ENCODE measurements around the gene CENPW. TPM values are rescaled to one million over a fixed set of nuclear protein-coding genes. Genes with fewer than 3 reads are reported as not detected.

The CENPW gene
- total RNA-seq, 4 donors from 2014 or later, result 1.9 to 3.8 TPM; not detected in 2

- DNase-seq, result no peak
- TF ChIP-seq CTCF (IDR thresholded peaks at IDR 0.05), result no peak
- no peak for TF ChIP-seq POLR2A (IDR thresholded peaks at IDR 0.05)
- Histone ChIP-seq H3K9me3 (no peaks in the 10 kb centered on the region), H3K27me3 (no peaks in the 10 kb centered on the region), H3K4me1 (no peaks in the 10 kb centered on the region), H3K27ac (no peak overlapping the region), H3K36me3 (no peaks in the 10 kb centered on the region), H3K4me3 (replicated peaks in 1 of 3) (no peak overlapping the region)
- 85 to 89% methylated on average over 2 of the region's 2 CpGs for WGBS, 2 donors
- intact Hi-C loops (cut with DNase I), result no loop called here
Measured at GRCh38 chr6:126307849-126308248, 32.1 kb upstream of the CENPW start.

- Histone ChIP-seq H3K27ac (no peak overlapping the region), H3K9me3 (no peaks in the 10 kb centered on the region), H3K27me3 (no peaks in the 10 kb centered on the region), H3K4me1 (no peaks in the 10 kb centered on the region), H3K36me3 (no peaks in the 10 kb centered on the region), H3K4me3 (replicated peaks in 1 of 3) (no peak overlapping the region)
- 93 to 96% methylated on average over 3 of the region's 3 CpGs for WGBS, 2 donors
- intact Hi-C loops (cut with DNase I), result no loop called here
- no peak for DNase-seq
- no peak for TF ChIP-seq POLR2A (IDR thresholded peaks at IDR 0.05)
- TF ChIP-seq CTCF (IDR thresholded peaks at IDR 0.05), result no peak
Measured at GRCh38 chr6:126308362-126308761, 31.6 kb upstream of the CENPW start.

- no peaks in the 10 kb centered on the region for H3K27me3 ChIP-seq
- 95 to 96% methylated on average over 1 of the region's 1 CpG for WGBS, 2 donors
- intact Hi-C loops (cut with DNase I), result no loop called here
Measured at GRCh38 chr6:126312013-126312665, 27.8 kb upstream of the CENPW start.

GRCh38 chr6:126313941-126314340, 26.0 kb upstream of the CENPW start:
- TF ChIP-seq CTCF (IDR thresholded peaks at IDR 0.05), result no peak
- TF ChIP-seq POLR2A (IDR thresholded peaks at IDR 0.05), result no peak
- Histone ChIP-seq H3K4me3 (replicated peaks in 1 of 3) (no peak overlapping the region), H3K27me3 (no peaks in the 10 kb centered on the region), H3K4me1 (no peaks in the 10 kb centered on the region), H3K27ac (no peak overlapping the region), H3K9me3 (no peaks in the 10 kb centered on the region), H3K36me3 (no peaks in the 10 kb centered on the region)
- no peak for DNase-seq
- intact Hi-C loops (cut with DNase I), result no loop called here
- WGBS, 2 donors, result 71 to 86% methylated on average over 1 of the region's 1 CpG

More at GRCh38 chr6:126312013-126312665, 27.8 kb upstream of the CENPW start:
- no peak for DNase-seq
- H3K4me3 ChIP-seq (replicated peaks in 1 of 3), result no peak overlapping the region
- H3K36me3 ChIP-seq, result no peaks in the 10 kb centered on the region
- no peaks in the 10 kb centered on the region for H3K4me1 ChIP-seq
- no peaks in the 10 kb centered on the region for H3K9me3 ChIP-seq
- peak in 1 of 6 experiments; percentile 15 for TF ChIP-seq CTCF (IDR thresholded peaks at IDR 0.05)
- no peak for TF ChIP-seq POLR2A (IDR thresholded peaks at IDR 0.05)
- H3K27ac ChIP-seq, result no peak overlapping the region

GRCh38 chr6:126318797-126319196, 21.1 kb upstream of the CENPW start:
- Histone ChIP-seq H3K9me3 (no peaks in the 10 kb centered on the region), H3K4me3 (replicated peaks in 1 of 3) (no peak overlapping the region), H3K36me3 (no peaks in the 10 kb centered on the region), H3K4me1 (no peaks in the 10 kb centered on the region), H3K27ac (no peak overlapping the region), H3K27me3 (no peaks in the 10 kb centered on the region)
- WGBS, 2 donors, result 83 to 87% methylated on average over 1 of the region's 1 CpG
- no peak for DNase-seq
- intact Hi-C loops (cut with DNase I), result no loop called here
- no peak for TF ChIP-seq POLR2A (IDR thresholded peaks at IDR 0.05)
- TF ChIP-seq CTCF (IDR thresholded peaks at IDR 0.05), result no peak
